A673 (cell line): ENCODE results near the gene SEMA6A. TPM values are rescaled to one million over a fixed set of nuclear protein-coding genes. Genes with fewer than 3 reads are reported as not detected.

ENCODE experiments used
- BruUV-seq: library from RNA; stranded (reverse); fragments of 400-500 nt; replicated peaks from 2 replicates; lab custom pipeline; 2021; lab: Mats Ljungman, UMichigan
- CTCF ChIA-PET: fragments of 300-600 bp; sonication (Branson Sonifier 250); formaldehyde crosslinking; loops from one replicate; lab custom pipeline; 2022; ENCODE audit warnings: antibody characterized with exemption; lab: Charles Lee
- POLR2A ChIA-PET: fragments of 300-600 bp; sonication (Branson Sonifier 250); formaldehyde crosslinking; loops from one replicate; lab custom pipeline; 2022; ENCODE audit warnings: antibody characterized with exemption; ENCODE audit not compliant: low non-redundant PET; lab: Charles Lee
- DNase-seq: peaks from one replicate; pipeline ENCODE4 v3.0.0-alpha.2; 2015; ENCODE audit warnings: low spot score
- H3K27ac ChIP-seq: fragments of 200-600 bp; sonication (generic); 2 replicates; pipeline ENCODE4 v1.5.1; 2016; ENCODE audit warnings: mixed run types, low read depth, mild to moderate bottlenecking, mixed read lengths, antibody characterized with exemption, low read length; ENCODE audit not compliant: poor library complexity, severe bottlenecking
- H3K27me3 ChIP-seq: fragments of 200-600 bp; sonication (generic); replicated peaks from 2 replicates; pipeline ENCODE4 v1.6.1; 2017; ENCODE audit warnings: mixed run types, low read depth, mild to moderate bottlenecking, mixed read lengths, antibody characterized with exemption, low read length; ENCODE audit not compliant: insufficient read depth, poor library complexity
- H3K36me3 ChIP-seq: fragments of 200-600 bp; sonication (generic); 2 replicates; pipeline ENCODE4 v1.6.1; 2016; ENCODE audit warnings: mixed run types, mild to moderate bottlenecking, mixed read lengths, antibody characterized with exemption, low read length; ENCODE audit not compliant: insufficient read depth, poor library complexity, severe bottlenecking
- H3K4me1 ChIP-seq: fragments of 200-600 bp; sonication (generic); 2 replicates; pipeline ENCODE4 v1.6.1; 2017; ENCODE audit warnings: mixed run types, mild to moderate bottlenecking, mixed read lengths, antibody characterized with exemption, low read length; ENCODE audit not compliant: insufficient read depth, poor library complexity, severe bottlenecking
- H3K4me3 ChIP-seq: fragments of 200-600 bp; sonication (generic); 2 replicates; pipeline ENCODE4 v1.5.1; 2016; ENCODE audit warnings: low read depth, mixed run types, mild to moderate bottlenecking, mixed read lengths, low read length; ENCODE audit not compliant: poor library complexity, severe bottlenecking
- H3K9me3 ChIP-seq: fragments of 200-600 bp; sonication (generic); 2 replicates; pipeline ENCODE4 v1.6.1; 2016; ENCODE audit warnings: mixed run types, low read depth, mild to moderate bottlenecking, mixed read lengths, antibody characterized with exemption, low read length; ENCODE audit not compliant: poor library complexity, severe bottlenecking
- CTCF ChIP-seq: fragments of 300-800, 200-600 bp; sonication (generic); conservative IDR thresholded peaks from 2 replicates; pipeline ENCODE4 v1.5.1; 2017; ENCODE audit warnings: low read depth, mild to moderate bottlenecking, antibody characterized with exemption, low read length, moderate library complexity, mixed read lengths
- EZH2 ChIP-seq: fragments of 200-600 bp; sonication (generic); IDR thresholded peaks from 2 replicates; pipeline ENCODE4 v1.6.1; 2017; ENCODE audit warnings: borderline replicate concordance, low read depth, mild to moderate bottlenecking, mixed read lengths, antibody characterized with exemption, low read length; ENCODE audit not compliant: poor library complexity, severe bottlenecking
- intact Hi-C: fragments of 100-400 bp; cut with micrococcal nuclease; formaldehyde crosslinking; loops from one replicate; pipeline ENCODE4 v1.10.0; 2022; ENCODE audit not compliant: unreplicated experiment
- total RNA-seq: library from RNA; stranded (reverse); gene quantifications from 2 replicates; pipeline ENCODE4 v1.2.3, GENCODE V29; 2021

The SEMA6A gene
- total RNA-seq, 1 experiment from 2014 or later: 10.6 TPM

- CTCF ChIA-PET: no interaction called here
Observed at GRCh38 chr5:116466727-116467464, 107.7 kb downstream of the SEMA6A start.

GRCh38 chr5:116465411-116465810 lies 109.2 kb downstream of the SEMA6A start:
- no peak overlapping the region for H3K4me3 ChIP-seq
- H3K9me3 ChIP-seq: no peaks in the 10 kb centered on the region
- H3K36me3 ChIP-seq: no peaks in the 10 kb centered on the region
- TF ChIP-seq CTCF (no peak), EZH2 (no peak)
- DNase-seq: no peak
- no peaks in the 10 kb centered on the region for H3K4me1 ChIP-seq
- ChIA-PET POLR2A (no interaction called here), CTCF (no interaction called here)
- intact Hi-C loops: no loop called here
- H3K27ac ChIP-seq: no peak overlapping the region
- BruUV-seq: no TSS peak
- H3K27me3 ChIP-seq: no peaks in the 10 kb centered on the region

More at GRCh38 chr5:116466727-116467464, 107.7 kb downstream of the SEMA6A start:
- POLR2A ChIA-PET: no interaction called here
- no peaks in the 10 kb centered on the region for H3K27me3 ChIP-seq
- no peaks in the 10 kb centered on the region for H3K36me3 ChIP-seq
- BruUV-seq: no TSS peak
- no peak overlapping the region for H3K4me3 ChIP-seq
- no peaks in the 10 kb centered on the region for H3K9me3 ChIP-seq
- H3K27ac ChIP-seq: no peak overlapping the region
- H3K4me1 ChIP-seq: no peaks in the 10 kb centered on the region
- DNase-seq: no peak
- intact Hi-C loops: no loop called here
- no peak for TF ChIP-seq EZH2

- no peaks in the 10 kb centered on the region for H3K4me1 ChIP-seq
- POLR2A ChIA-PET: no interaction called here
- intact Hi-C loops: no loop called here
- no TSS peak for BruUV-seq
- no peak for DNase-seq
- no peak overlapping the region for H3K4me3 ChIP-seq
- TF ChIP-seq CTCF (no peak), EZH2 (no peak)
- H3K9me3 ChIP-seq: no peaks in the 10 kb centered on the region
- no peaks in the 10 kb centered on the region for H3K27me3 ChIP-seq
- CTCF ChIA-PET: no interaction called here
- no peaks in the 10 kb centered on the region for H3K36me3 ChIP-seq
- H3K27ac ChIP-seq: no peak overlapping the region
Observed at GRCh38 chr5:116464144-116464708, 110.4 kb downstream of the SEMA6A start.
